HEK293 (cell line): Measurements from ENCODE around the gene SCFD2.

Source experiments
- CTCF ChIA-PET: fragments of 350-600 bp; formaldehyde crosslinking; extraction: SDS; loops from one replicate; lab custom pipeline; 2021; ENCODE audit warnings: antibody characterized with exemption; lab: Yijun Ruan, JAX
- POLR2A ChIA-PET: fragments of 300-600 bp; formaldehyde crosslinking; extraction: SDS; loops from one replicate; lab custom pipeline; 2020; ENCODE audit warnings: antibody characterized with exemption, inconsistent platforms; lab: Yijun Ruan, JAX
- H3K27ac ChIP-seq: fragments of 200-500 bp; sonication (Bioruptor generic); 2 replicates; pipeline ENCODE4 v1.5.1; 2014; ENCODE audit warnings: low read depth, low read length, control low read depth, inconsistent platforms; ENCODE audit errors: extremely low read depth
- H3K36me3 ChIP-seq, 2 experiments: fragments of 200-500 bp in 1 of 2; sonication (Bioruptor generic) in 1 of 2; 1 replicate in 1 of 2; 2 replicates in 1 of 2; pipeline ENCODE4 v1.5.1; 2014 to 2017; ENCODE audit warnings: inconsistent platforms in 2 of 2, low read length in 2 of 2; ENCODE audit not compliant: control insufficient read depth in 2 of 2, insufficient read depth in 1 of 2
- H3K4me1 ChIP-seq: fragments of 200-500 bp; sonication (Bioruptor generic); 2 replicates; pipeline ENCODE4 v1.5.1; 2014; ENCODE audit warnings: mild to moderate bottlenecking, low read length, inconsistent platforms; ENCODE audit not compliant: control insufficient read depth, insufficient read depth
- H3K4me3 ChIP-seq: 2 replicates; pipeline ENCODE4 v1.5.1; 2011; ENCODE audit warnings: low read depth, mild to moderate bottlenecking, control low read depth, low read length, moderate library complexity
- H3K9me3 ChIP-seq: fragments of 200-500 bp; sonication (Bioruptor generic); 2 replicates; pipeline ENCODE4 v1.5.1; 2014; ENCODE audit warnings: low read depth, low read length, inconsistent platforms; ENCODE audit not compliant: control insufficient read depth, insufficient read depth
- MZF1 ChIP-seq: fragments of 450-650 bp; formaldehyde crosslinking; IDR thresholded peaks from 2 replicates; pipeline ENCODE4 v1.5.1; 2017; ENCODE audit warnings: missing biosample characterization, missing genetic modification characterization, borderline replicate concordance
- RBAK ChIP-seq: fragments of 450-650 bp; formaldehyde crosslinking; IDR thresholded peaks from 2 replicates; pipeline ENCODE4 v1.5.1; 2016; ENCODE audit warnings: missing biosample characterization, missing genetic modification characterization
- SALL2 ChIP-seq: fragments of 450-650 bp; formaldehyde crosslinking; IDR thresholded peaks from 2 replicates; pipeline ENCODE4 v1.5.0; 2017; ENCODE audit warnings: missing biosample characterization, mild to moderate bottlenecking, missing genetic modification characterization, borderline replicate concordance
- SCRT2 ChIP-seq: fragments of 450-650 bp; formaldehyde crosslinking; IDR thresholded peaks from 2 replicates; pipeline ENCODE4 v1.5.1; 2016; ENCODE audit warnings: missing biosample characterization, missing genetic modification characterization
- SP7 ChIP-seq: fragments of 450-650 bp; formaldehyde crosslinking; IDR thresholded peaks from 2 replicates; pipeline ENCODE4 v1.5.1; 2016; ENCODE audit warnings: missing biosample characterization, missing genetic modification characterization
- ZBTB21 ChIP-seq: fragments of 450-650 bp; formaldehyde crosslinking; IDR thresholded peaks from 2 replicates; pipeline ENCODE4 v1.5.1; 2017; ENCODE audit warnings: missing biosample characterization, missing genetic modification characterization
- ZNF132 ChIP-seq: fragments of 450-650 bp; formaldehyde crosslinking; IDR thresholded peaks from 2 replicates; pipeline ENCODE4 v1.5.1; 2017; ENCODE audit warnings: missing biosample characterization, missing genetic modification characterization, borderline replicate concordance
- ZNF2 ChIP-seq: fragments of 450-650 bp; formaldehyde crosslinking; IDR thresholded peaks from 2 replicates; pipeline ENCODE4 v1.5.1; 2016; ENCODE audit warnings: missing biosample characterization, missing genetic modification characterization
- ZNF211 ChIP-seq: fragments of 450-650 bp; formaldehyde crosslinking; IDR thresholded peaks from 2 replicates; pipeline ENCODE4 v1.5.1; 2016; ENCODE audit warnings: low read depth, missing biosample characterization, missing genetic modification characterization
- ZNF391 ChIP-seq: fragments of 450-650 bp; formaldehyde crosslinking; IDR thresholded peaks from 2 replicates; pipeline ENCODE4 v1.5.1; 2016; ENCODE audit warnings: low read depth, missing biosample characterization, missing genetic modification characterization, borderline replicate concordance
- ZNF473 ChIP-seq: fragments of 450-650 bp; formaldehyde crosslinking; IDR thresholded peaks from 2 replicates; pipeline ENCODE4 v1.5.1; 2017; ENCODE audit warnings: missing biosample characterization, missing genetic modification characterization
- ZNF488 ChIP-seq: fragments of 450-650 bp; formaldehyde crosslinking; IDR thresholded peaks from 2 replicates; pipeline ENCODE4 v1.5.1; 2016; ENCODE audit warnings: missing biosample characterization, missing genetic modification characterization
- ZNF596 ChIP-seq: fragments of 450-650 bp; IDR thresholded peaks from 2 replicates; pipeline ENCODE4 v1.5.0; 2018; ENCODE audit warnings: missing biosample characterization, mild to moderate bottlenecking, missing genetic modification characterization, moderate library complexity
- ZNF629 ChIP-seq: fragments of 450-650 bp; formaldehyde crosslinking; IDR thresholded peaks from 2 replicates; pipeline ENCODE4 v1.5.1; 2017; ENCODE audit warnings: missing biosample characterization, missing genetic modification characterization
- ZNF645 ChIP-seq: fragments of 450-650 bp; formaldehyde crosslinking; IDR thresholded peaks from 2 replicates; pipeline ENCODE4; 2016; ENCODE audit warnings: missing biosample characterization, missing genetic modification characterization
- ZNF707 ChIP-seq: fragments of 450-650 bp; formaldehyde crosslinking; IDR thresholded peaks from 2 replicates; pipeline ENCODE4 v1.5.1; 2016; ENCODE audit warnings: missing biosample characterization, missing genetic modification characterization
- ZNF768 ChIP-seq: fragments of 450-650 bp; formaldehyde crosslinking; IDR thresholded peaks from 2 replicates; pipeline ENCODE4 v1.5.1; 2018; ENCODE audit warnings: missing biosample characterization, mild to moderate bottlenecking, missing genetic modification characterization
- TF ChIP-seq, protein P1 (sequence below): fragments of 450-650 bp; formaldehyde crosslinking; IDR thresholded peaks from 2 replicates; pipeline ENCODE4 v1.5.1; 2016; ENCODE audit warnings: missing biosample characterization, missing genetic modification characterization
- TF ChIP-seq, protein P2 (sequence below): fragments of 450-650 bp; formaldehyde crosslinking; conservative IDR thresholded peaks from 2 replicates; pipeline ENCODE4 v1.5.1; 2016; ENCODE audit warnings: low read depth, missing biosample characterization, missing genetic modification characterization
- TF ChIP-seq, protein P3 (sequence below): fragments of 450-650 bp; formaldehyde crosslinking; IDR thresholded peaks from 2 replicates; pipeline ENCODE4 v1.5.1; 2016; ENCODE audit warnings: missing biosample characterization, missing genetic modification characterization

Gene SCFD2

GRCh38 chr4:53173576-53173975 lies 192.3 kb downstream of the SCFD2 start:
- H3K4me3 ChIP-seq = no peak overlapping the region
- TF ChIP-seq SALL2 (tag by site-specific recombination) (no peak), SCRT2 (tag by site-specific recombination) (no peak), RBAK (tag by site-specific recombination) (no peak), ZNF2 (no peak), ZNF488 (tag by site-specific recombination) (no peak), MZF1 (tag by site-specific recombination) (no peak), ZNF391 (tag by site-specific recombination) (no peak), ZNF645 (tag by site-specific recombination) (no peak), ZNF596 (tag by site-specific recombination) (no peak), ZNF629 (tag by site-specific recombination) (no peak), ZBTB21 (tag by site-specific recombination) (no peak), ZNF707 (tag by site-specific recombination) (no peak), SP7 (tag by site-specific recombination) (no peak), ZNF132 (no peak), ZNF473 (tag by site-specific recombination) (no peak), ZNF211 (tag by site-specific recombination) (no peak), ZNF768 (no peak)
- TF ChIP-seq, protein P1, sequence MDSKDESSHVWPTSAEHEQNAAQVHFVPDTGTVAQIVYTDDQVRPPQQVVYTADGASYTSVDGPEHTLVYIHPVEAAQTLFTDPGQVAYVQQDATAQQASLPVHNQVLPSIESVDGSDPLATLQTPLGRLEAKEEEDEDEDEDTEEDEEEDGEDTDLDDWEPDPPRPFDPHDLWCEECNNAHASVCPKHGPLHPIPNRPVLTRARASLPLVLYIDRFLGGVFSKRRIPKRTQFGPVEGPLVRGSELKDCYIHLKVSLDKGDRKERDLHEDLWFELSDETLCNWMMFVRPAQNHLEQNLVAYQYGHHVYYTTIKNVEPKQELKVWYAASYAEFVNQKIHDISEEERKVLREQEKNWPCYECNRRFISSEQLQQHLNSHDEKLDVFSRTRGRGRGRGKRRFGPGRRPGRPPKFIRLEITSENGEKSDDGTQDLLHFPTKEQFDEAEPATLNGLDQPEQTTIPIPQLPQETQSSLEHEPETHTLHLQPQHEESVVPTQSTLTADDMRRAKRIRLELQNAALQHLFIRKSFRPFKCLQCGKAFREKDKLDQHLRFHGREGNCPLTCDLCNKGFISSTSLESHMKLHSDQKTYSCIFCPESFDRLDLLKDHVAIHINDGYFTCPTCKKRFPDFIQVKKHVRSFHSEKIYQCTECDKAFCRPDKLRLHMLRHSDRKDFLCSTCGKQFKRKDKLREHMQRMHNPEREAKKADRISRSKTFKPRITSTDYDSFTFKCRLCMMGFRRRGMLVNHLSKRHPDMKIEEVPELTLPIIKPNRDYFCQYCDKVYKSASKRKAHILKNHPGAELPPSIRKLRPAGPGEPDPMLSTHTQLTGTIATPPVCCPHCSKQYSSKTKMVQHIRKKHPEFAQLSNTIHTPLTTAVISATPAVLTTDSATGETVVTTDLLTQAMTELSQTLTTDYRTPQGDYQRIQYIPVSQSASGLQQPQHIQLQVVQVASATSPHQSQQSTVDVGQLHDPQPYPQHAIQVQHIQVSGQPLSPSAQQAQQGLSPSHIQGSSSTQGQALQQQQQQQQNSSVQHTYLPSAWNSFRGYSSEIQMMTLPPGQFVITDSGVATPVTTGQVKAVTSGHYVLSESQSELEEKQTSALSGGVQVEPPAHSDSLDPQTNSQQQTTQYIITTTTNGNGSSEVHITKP (tag by site-specific recombination) = no peak
- TF ChIP-seq, protein P2, sequence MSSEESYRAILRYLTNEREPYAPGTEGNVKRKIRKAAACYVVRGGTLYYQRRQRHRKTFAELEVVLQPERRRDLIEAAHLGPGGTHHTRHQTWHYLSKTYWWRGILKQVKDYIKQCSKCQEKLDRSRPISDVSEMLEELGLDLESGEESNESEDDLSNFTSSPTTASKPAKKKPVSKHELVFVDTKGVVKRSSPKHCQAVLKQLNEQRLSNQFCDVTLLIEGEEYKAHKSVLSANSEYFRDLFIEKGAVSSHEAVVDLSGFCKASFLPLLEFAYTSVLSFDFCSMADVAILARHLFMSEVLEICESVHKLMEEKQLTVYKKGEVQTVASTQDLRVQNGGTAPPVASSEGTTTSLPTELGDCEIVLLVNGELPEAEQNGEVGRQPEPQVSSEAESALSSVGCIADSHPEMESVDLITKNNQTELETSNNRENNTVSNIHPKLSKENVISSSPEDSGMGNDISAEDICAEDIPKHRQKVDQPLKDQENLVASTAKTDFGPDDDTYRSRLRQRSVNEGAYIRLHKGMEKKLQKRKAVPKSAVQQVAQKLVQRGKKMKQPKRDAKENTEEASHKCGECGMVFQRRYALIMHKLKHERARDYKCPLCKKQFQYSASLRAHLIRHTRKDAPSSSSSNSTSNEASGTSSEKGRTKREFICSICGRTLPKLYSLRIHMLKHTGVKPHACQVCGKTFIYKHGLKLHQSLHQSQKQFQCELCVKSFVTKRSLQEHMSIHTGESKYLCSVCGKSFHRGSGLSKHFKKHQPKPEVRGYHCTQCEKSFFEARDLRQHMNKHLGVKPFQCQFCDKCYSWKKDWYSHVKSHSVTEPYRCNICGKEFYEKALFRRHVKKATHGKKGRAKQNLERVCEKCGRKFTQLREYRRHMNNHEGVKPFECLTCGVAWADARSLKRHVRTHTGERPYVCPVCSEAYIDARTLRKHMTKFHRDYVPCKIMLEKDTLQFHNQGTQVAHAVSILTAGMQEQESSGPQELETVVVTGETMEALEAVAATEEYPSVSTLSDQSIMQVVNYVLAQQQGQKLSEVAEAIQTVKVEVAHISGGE (tag by site-specific recombination) = no peak
- TF ChIP-seq, protein P3, sequence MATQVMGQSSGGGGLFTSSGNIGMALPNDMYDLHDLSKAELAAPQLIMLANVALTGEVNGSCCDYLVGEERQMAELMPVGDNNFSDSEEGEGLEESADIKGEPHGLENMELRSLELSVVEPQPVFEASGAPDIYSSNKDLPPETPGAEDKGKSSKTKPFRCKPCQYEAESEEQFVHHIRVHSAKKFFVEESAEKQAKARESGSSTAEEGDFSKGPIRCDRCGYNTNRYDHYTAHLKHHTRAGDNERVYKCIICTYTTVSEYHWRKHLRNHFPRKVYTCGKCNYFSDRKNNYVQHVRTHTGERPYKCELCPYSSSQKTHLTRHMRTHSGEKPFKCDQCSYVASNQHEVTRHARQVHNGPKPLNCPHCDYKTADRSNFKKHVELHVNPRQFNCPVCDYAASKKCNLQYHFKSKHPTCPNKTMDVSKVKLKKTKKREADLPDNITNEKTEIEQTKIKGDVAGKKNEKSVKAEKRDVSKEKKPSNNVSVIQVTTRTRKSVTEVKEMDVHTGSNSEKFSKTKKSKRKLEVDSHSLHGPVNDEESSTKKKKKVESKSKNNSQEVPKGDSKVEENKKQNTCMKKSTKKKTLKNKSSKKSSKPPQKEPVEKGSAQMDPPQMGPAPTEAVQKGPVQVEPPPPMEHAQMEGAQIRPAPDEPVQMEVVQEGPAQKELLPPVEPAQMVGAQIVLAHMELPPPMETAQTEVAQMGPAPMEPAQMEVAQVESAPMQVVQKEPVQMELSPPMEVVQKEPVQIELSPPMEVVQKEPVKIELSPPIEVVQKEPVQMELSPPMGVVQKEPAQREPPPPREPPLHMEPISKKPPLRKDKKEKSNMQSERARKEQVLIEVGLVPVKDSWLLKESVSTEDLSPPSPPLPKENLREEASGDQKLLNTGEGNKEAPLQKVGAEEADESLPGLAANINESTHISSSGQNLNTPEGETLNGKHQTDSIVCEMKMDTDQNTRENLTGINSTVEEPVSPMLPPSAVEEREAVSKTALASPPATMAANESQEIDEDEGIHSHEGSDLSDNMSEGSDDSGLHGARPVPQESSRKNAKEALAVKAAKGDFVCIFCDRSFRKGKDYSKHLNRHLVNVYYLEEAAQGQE (tag by site-specific recombination) = no peak
- H3K4me1 ChIP-seq = no peaks in the 10 kb centered on the region
- CTCF ChIA-PET = no interaction called here
- H3K36me3 ChIP-seq = no peaks in the 10 kb centered on the region
- POLR2A ChIA-PET = no interaction called here
- H3K27ac ChIP-seq = no peak overlapping the region
- H3K9me3 ChIP-seq = no peaks in the 10 kb centered on the region
